ENCODE measurements around the gene TXNDC2. TPM values are rescaled to one million over a fixed set of nuclear protein-coding genes. Genes with fewer than 3 reads are reported as not detected.
"Not testable (repeated sequence)": the region's sequence is repeated elsewhere in the genome, so short reads cannot be mapped to it uniquely, and the experiment has no call there.

Gene TXNDC2
- total RNA-seq, 1 donor from 2014 or later: 0.55 TPM

- Histone ChIP-seq H3K9me3 (no peaks in the 10 kb centered on the region), H3K27me3 (no peaks in the 10 kb centered on the region), H3K4me1 (no peaks in the 10 kb centered on the region), H3K4me3 (no peak overlapping the region), H3K36me3 (no peaks in the 10 kb centered on the region), H3K27ac (no peak overlapping the region)
- ATAC-seq (peak; percentile 61), DNase-seq (no peak)
- intact Hi-C loops (cut with DNase I): no loop called here
- no peak for TF ChIP-seq CTCF (IDR thresholded peaks at IDR 0.05)
Observed at GRCh38 chr18:9905401-9905922, 19.7 kb downstream of the TXNDC2 start.

GRCh38 chr18:9906481-9906880, 20.7 kb downstream of the TXNDC2 start:
- Histone ChIP-seq H3K4me1 (no peaks in the 10 kb centered on the region), H3K27ac (no peak overlapping the region), H3K27me3 (no peaks in the 10 kb centered on the region), H3K9me3 (no peaks in the 10 kb centered on the region), H3K4me3 (no peak overlapping the region), H3K36me3 (no peaks in the 10 kb centered on the region)
- DNase-seq (no peak), ATAC-seq (peak; percentile 79)
- TF ChIP-seq CTCF (IDR thresholded peaks at IDR 0.05): no peak
- intact Hi-C loops (cut with DNase I): no loop called here

- Histone ChIP-seq H3K27me3 (no peaks in the 10 kb centered on the region), H3K36me3 (no peaks in the 10 kb centered on the region), H3K27ac (no peak overlapping the region), H3K4me1 (peaks cover 4% of the 10 kb centered on the region), H3K4me3 (no peak overlapping the region), H3K9me3 (no peaks in the 10 kb centered on the region)
- intact Hi-C loops (cut with DNase I): no loop called here
- DNase-seq (no peak), ATAC-seq (no peak)
- no peak for TF ChIP-seq CTCF (IDR thresholded peaks at IDR 0.05)
Observed at GRCh38 chr18:9907867-9908266, 22.1 kb downstream of the TXNDC2 start.

GRCh38 chr18:9910071-9910470, 24.3 kb downstream of the TXNDC2 start:
- H3K9me3 ChIP-seq: no peaks in the 10 kb centered on the region
- no peak overlapping the region for H3K27ac ChIP-seq
- intact Hi-C loops (cut with DNase I): no loop called here
- no peak for DNase-seq
- no peak for TF ChIP-seq CTCF (IDR thresholded peaks at IDR 0.05)
- peaks cover 5% of the 10 kb centered on the region for H3K4me1 ChIP-seq
- no peak for ATAC-seq
- no peaks in the 10 kb centered on the region for H3K36me3 ChIP-seq
- no peak overlapping the region for H3K4me3 ChIP-seq
- H3K27me3 ChIP-seq: no peaks in the 10 kb centered on the region

GRCh38 chr18:9910661-9911060, 24.9 kb downstream of the TXNDC2 start:
- ATAC-seq (no peak), DNase-seq (no peak)
- Histone ChIP-seq H3K27ac (no peak overlapping the region), H3K9me3 (no peaks in the 10 kb centered on the region), H3K4me3 (no peak overlapping the region), H3K36me3 (no peaks in the 10 kb centered on the region), H3K27me3 (no peaks in the 10 kb centered on the region), H3K4me1 (peaks cover 5% of the 10 kb centered on the region)
- intact Hi-C loops (cut with DNase I): no loop called here
- TF ChIP-seq CTCF (IDR thresholded peaks at IDR 0.05): no peak

GRCh38 chr18:9911226-9911625, 25.5 kb downstream of the TXNDC2 start:
- no peaks in the 10 kb centered on the region for H3K9me3 ChIP-seq
- H3K36me3 ChIP-seq: no peaks in the 10 kb centered on the region
- DNase-seq (no peak), ATAC-seq (no peak)
- TF ChIP-seq CTCF (IDR thresholded peaks at IDR 0.05): no peak
- no peak overlapping the region for H3K27ac ChIP-seq
- H3K4me3 ChIP-seq: no peak overlapping the region
- peaks cover 5% of the 10 kb centered on the region for H3K4me1 ChIP-seq
- no peaks in the 10 kb centered on the region for H3K27me3 ChIP-seq
- intact Hi-C loops (cut with DNase I): no loop called here

GRCh38 chr18:9912285-9912684, 26.5 kb downstream of the TXNDC2 start:
- ATAC-seq; H3K36me3 ChIP-seq; H3K4me3 ChIP-seq; DNase-seq; intact Hi-C loops (cut with DNase I); H3K4me1 ChIP-seq; H3K27me3 ChIP-seq; H3K9me3 ChIP-seq; H3K27ac ChIP-seq: not testable (repeated sequence)
